Spleen (tissue), 13 donors: ENCODE results near the gene FAM24B. TPM values are rescaled to one million over a fixed set of nuclear protein-coding genes. Genes with fewer than 3 reads are reported as not detected.

Source experiments
- DNase-seq: peaks from one replicate; pipeline ENCODE4 v3.0.0-alpha.2; 2020
- H3K27ac ChIP-seq, 8 donors: fragments of 200-600 bp; sonication (generic) in 7 of 8; 1 replicate in 4 of 8; 2 replicates in 4 of 8; pipeline versions ENCODE4 v1.5.0 to v1.8.0; 2016 to 2021; ENCODE audit warnings: inconsistent platforms in 4 of 8, mild to moderate bottlenecking in 4 of 8, moderate library complexity in 1 of 8
- H3K27me3 ChIP-seq, 7 donors: fragments of 200-600 bp; sonication (generic) in 6 of 7; replicated peaks in 1 of 7; 1 replicate in 4 of 7; 2 replicates in 3 of 7; pipeline versions ENCODE4 v1.5.0 to v1.8.0; 2016 to 2021; ENCODE audit warnings: inconsistent platforms in 3 of 7, mild to moderate bottlenecking in 1 of 7
- H3K36me3 ChIP-seq, 6 donors: fragments of 200-600 bp; sonication (generic) in 5 of 6; 1 replicate in 4 of 6; 2 replicates in 2 of 6; pipeline versions ENCODE4 v1.5.0 to v1.8.0; 2016 to 2021; ENCODE audit warnings: inconsistent platforms in 2 of 6
- H3K4me1 ChIP-seq, 6 donors: fragments of 200-600 bp; sonication (generic) in 5 of 6; 1 replicate in 3 of 6; 2 replicates in 3 of 6; pipeline versions ENCODE4 v1.5.0 to v1.8.0; 2016 to 2021; ENCODE audit warnings: inconsistent platforms in 3 of 6
- H3K4me3 ChIP-seq, 8 donors: fragments of 200-600 bp; sonication (generic) in 7 of 8; 1 replicate in 4 of 8; 2 replicates in 4 of 8; pipeline versions ENCODE4 v1.5.0 to v1.8.0; 2016 to 2021; ENCODE audit warnings: inconsistent platforms in 4 of 8, mild to moderate bottlenecking in 4 of 8, moderate library complexity in 2 of 8
- H3K9me3 ChIP-seq, 8 donors: fragments of 200-600 bp; sonication (generic) in 7 of 8; 1 replicate in 4 of 8; 2 replicates in 4 of 8; pipeline versions ENCODE4 v1.5.0 to v1.8.0; 2016 to 2021; ENCODE audit warnings: inconsistent platforms in 4 of 8
- CTCF ChIP-seq, 11 experiments: fragments of 200-600 bp in 7 of 11; fragments of 450-650 bp in 4 of 11; sonication (generic) in 4 of 11; IDR thresholded peaks in 8 of 11; conservative IDR thresholded peaks in 3 of 11; 1 replicate in 7 of 11; 2 replicates in 4 of 11; pipeline versions ENCODE4 v1.4.0 to v1.8.0; 2016 to 2021; ENCODE audit warnings: antibody characterized with exemption in 11 of 11, inconsistent platforms in 4 of 11, mild to moderate bottlenecking in 1 of 11
- POLR2A ChIP-seq, 3 donors: fragments of 450-650 bp; IDR thresholded peaks; one replicate each; pipeline ENCODE4 v1.5.1; 2017; ENCODE audit warnings: antibody characterized with exemption in 3 of 3, mild to moderate bottlenecking in 1 of 3
- POLR2AphosphoS5 ChIP-seq, 3 donors: sonication (generic); formaldehyde crosslinking; IDR thresholded peaks; one replicate each; pipeline ENCODE4 v1.5.1; 2017; ENCODE audit warnings: antibody characterized with exemption in 3 of 3
- WGBS, 5 donors: extraction: QIAGEN DNeasy Blood & Tissue Kit in 3 of 5; methylation state at CpG; one replicate each; pipeline versions ENCODE4 v1.1.5 to v1.1.7; 2013 to 2018; 5-methylcytosine and 5-hydroxymethylcytosine counted together
- intact Hi-C: fragments of 100-400 bp; cut with DNase I; formaldehyde crosslinking; loops from one replicate; pipeline ENCODE4 v1.15.0; 2023; ENCODE audit warnings: low total_unique reads
- long read RNA-seq, 2 donors: transcript quantifications; one replicate each; lab custom pipeline, GENCODE V29; 2026
- polyA plus RNA-seq, 3 donors: library from polyadenylated mRNA; stranded (reverse); fragments of 200-250 nt; gene quantifications; one replicate each; pipeline ENCODE4 v1.2.1, GENCODE V29; 2013
- total RNA-seq, 7 donors: library from RNA; depleted of rRNA in 3 of 7; stranded (reverse); fragments of >200 nt in 3 of 7; fragmentation: NEBNext Ultra II Directional in 4 of 7; extraction: Animal tissue kit (Norgen Biotek cat#: 25700) in 4 of 7; gene quantifications; one replicate each; pipeline versions ENCODE4 v1.1.0 to v1.2.1, GENCODE V29; 2016 to 2021
- donor health status: healthy with polysubstance abuse.
- donor health status: DM: no; HTN: no; CAD: no; lungs with moderate emphysema.
- donor health status: DM: no; HTN: no; CAD: no.
- donor health status: Bipolar disorder and iron deficiency.
- donor health status: healthy.
- donor health status: DM: no; HTN: no; CAD: no.
- donor health status: DM: yes; HTN: yes; CAD: no.

Gene FAM24B
- total RNA-seq (1 to 10 TPM; 2.8 to 8.5 (median 6.0) TPM), polyA plus RNA-seq (1 to 10 TPM; 5.2 to 8.2 (median 5.4) TPM)
- long read RNA-seq, donor 1 = 0 reads
- long read RNA-seq, donor 2, partial matches to known transcripts = 0 of 1 reads
- long read RNA-seq, donor 2, other reads (novel, unspliced or antisense) = 0 of 1 reads

GRCh38 chr10:122879339-122880273 lies at the start of gene FAM24B:
FAM24B (minus strand) TSS chr10:122879581; CDS start chr10:122850515, 29,066 bp downstream.
- H3K4me1 ChIP-seq = peaks cover 0 to 48% (median 27%) of the 10 kb centered on the region in 6 donors
- peak within 1 kb of the TSS; percentile 31 to 89 (median 76) for H3K27ac ChIP-seq
- 4 to 7% (median 6%) methylated on average over 61 to 95 of the region's 95 CpGs for WGBS, 5 donors
- intact Hi-C loops = no loop called here
- H3K27me3 ChIP-seq = peaks cover 0 to 6% (median 0%) of the 10 kb centered on the region in 7 donors
- TF ChIP-seq POLR2A (IDR thresholded peaks at IDR 0.05) (peak in 1 of 3 donors; percentile 26), POLR2AphosphoS5 (IDR thresholded peaks at IDR 0.05) (peak; percentile 83 to 90 (median 85)), CTCF (IDR thresholded peaks at IDR 0.05 in 8 of 11, conservative IDR thresholded peaks at IDR 0.05 in 3 of 11) (no peak)
- peak within 1 kb of the TSS; percentile 53 to 91 (median 61) for H3K4me3 ChIP-seq
- DNase-seq = peak; percentile 95
- no peaks in the 10 kb centered on the region for H3K36me3 ChIP-seq
- H3K9me3 ChIP-seq = no peaks in the 10 kb centered on the region

- Histone ChIP-seq H3K9me3 (peaks cover 0 to 4% (median 0%) of the 10 kb centered on the region in 8 donors), H3K27me3 (no peaks in the 10 kb centered on the region), H3K27ac (no peak overlapping the region), H3K4me1 (no peaks in the 10 kb centered on the region), H3K4me3 (no peak overlapping the region), H3K36me3 (no peaks in the 10 kb centered on the region)
- DNase-seq = no peak
- intact Hi-C loops = no loop called here
- TF ChIP-seq POLR2A (IDR thresholded peaks at IDR 0.05) (no peak), CTCF (IDR thresholded peaks at IDR 0.05 in 8 of 11, conservative IDR thresholded peaks at IDR 0.05 in 3 of 11) (no peak), POLR2AphosphoS5 (IDR thresholded peaks at IDR 0.05) (no peak)
- WGBS, 5 donors = 67 to 75% (median 72%) methylated on average over 2 of the region's 2 CpGs; no CpG with 5 or more reads in 1 of the 5 donors
Measured at GRCh38 chr10:122915700-122916099, 36.3 kb upstream of the FAM24B start.

GRCh38 chr10:122911889-122912484 lies 32.6 kb upstream of the FAM24B start:
- H3K36me3 ChIP-seq = no peaks in the 10 kb centered on the region
- H3K27ac ChIP-seq = no peak overlapping the region
- WGBS, 5 donors = 22 to 37% (median 29%) methylated on average over 4 to 5 of the region's 5 CpGs
- no peaks in the 10 kb centered on the region for H3K9me3 ChIP-seq
- H3K27me3 ChIP-seq = no peaks in the 10 kb centered on the region
- H3K4me1 ChIP-seq = no peaks in the 10 kb centered on the region
- no peak for DNase-seq
- intact Hi-C loops = no loop called here
- H3K4me3 ChIP-seq = no peak overlapping the region
- TF ChIP-seq CTCF (IDR thresholded peaks at IDR 0.05 in 8 of 11, conservative IDR thresholded peaks at IDR 0.05 in 3 of 11) (no peak), POLR2AphosphoS5 (IDR thresholded peaks at IDR 0.05) (no peak), POLR2A (IDR thresholded peaks at IDR 0.05) (no peak)
